GM12892 (cell line): Measurements from ENCODE around the gene CCL23.

ENCODE experiments used
- POLR2A ChIP-seq: IDR thresholded peaks from 2 replicates; pipeline ENCODE4 v1.6.1; 2011; ENCODE audit warnings: low read depth, low read length, control low read depth
- TAF1 ChIP-seq: IDR thresholded peaks from 2 replicates; pipeline ENCODE4 v1.6.1; 2011; ENCODE audit warnings: low read depth, mild to moderate bottlenecking, control low read depth, low read length, borderline replicate concordance

DNA sequence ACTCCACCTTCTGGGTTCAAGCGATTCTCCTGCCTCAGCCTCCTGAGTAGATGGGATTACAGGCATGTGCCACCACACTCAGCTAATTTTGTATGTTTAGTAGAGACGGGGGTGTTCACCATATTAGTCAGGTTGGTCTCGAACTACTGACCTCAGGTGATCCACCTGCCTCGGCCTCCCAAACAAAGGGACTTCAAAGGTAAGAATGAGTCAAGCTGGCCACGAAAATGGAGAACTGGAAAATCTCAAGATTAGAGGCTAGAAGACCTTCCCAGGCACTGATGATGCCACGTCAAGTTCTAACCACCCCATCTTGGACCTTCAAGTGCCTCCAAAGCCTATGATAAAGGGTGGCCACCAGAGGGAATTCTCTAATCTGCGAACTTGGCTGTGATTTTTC, 15.1 kb downstream of the CCL23 start:
- no peak for TF ChIP-seq POLR2A
- TF ChIP-seq TAF1, result no peak
